Upper lobe of left lung (tissue), 4 donors: Measurements from ENCODE around the gene GRK1.

Experiments used
- CTCF ChIP-seq, 6 experiments: fragments of 450-650 bp in 4 of 6; fragments of 200-600 bp in 2 of 6; sonication (generic) in 2 of 6; IDR thresholded peaks; one replicate each; pipeline ENCODE4 v1.5.1; 2016 to 2019; ENCODE audit warnings: antibody characterized with exemption in 6 of 6
- POLR2A ChIP-seq, 4 donors: fragments of 450-650 bp; IDR thresholded peaks; one replicate each; pipeline ENCODE4 v1.5.1; 2016 to 2017; ENCODE audit warnings: antibody characterized with exemption in 4 of 4, mild to moderate bottlenecking in 2 of 4
- POLR2AphosphoS5 ChIP-seq, 2 donors: sonication (generic); formaldehyde crosslinking; IDR thresholded peaks; one replicate each; pipeline ENCODE4 v1.5.1; 2017; ENCODE audit warnings: antibody characterized with exemption in 2 of 2

- TF ChIP-seq CTCF (IDR thresholded peaks at IDR 0.05) (no peak), POLR2A (IDR thresholded peaks at IDR 0.05) (no peak), POLR2AphosphoS5 (IDR thresholded peaks at IDR 0.05) (no peak)
Observed at GRCh38 chr13:113670541-113670940, 3.5 kb downstream of the GRK1 start.
